Measurements from ENCODE around the gene SFXN1. TPM values are rescaled to one million over a fixed set of nuclear protein-coding genes. Genes with fewer than 3 reads are reported as not detected.

The SFXN1 gene
- total and polyA plus RNA-seq, 9 of the 15 experiments (the other 6 are each of a cell fraction or from before 2014, with no cell fraction given): 31.8 to 261 (median 113) TPM

DNA sequence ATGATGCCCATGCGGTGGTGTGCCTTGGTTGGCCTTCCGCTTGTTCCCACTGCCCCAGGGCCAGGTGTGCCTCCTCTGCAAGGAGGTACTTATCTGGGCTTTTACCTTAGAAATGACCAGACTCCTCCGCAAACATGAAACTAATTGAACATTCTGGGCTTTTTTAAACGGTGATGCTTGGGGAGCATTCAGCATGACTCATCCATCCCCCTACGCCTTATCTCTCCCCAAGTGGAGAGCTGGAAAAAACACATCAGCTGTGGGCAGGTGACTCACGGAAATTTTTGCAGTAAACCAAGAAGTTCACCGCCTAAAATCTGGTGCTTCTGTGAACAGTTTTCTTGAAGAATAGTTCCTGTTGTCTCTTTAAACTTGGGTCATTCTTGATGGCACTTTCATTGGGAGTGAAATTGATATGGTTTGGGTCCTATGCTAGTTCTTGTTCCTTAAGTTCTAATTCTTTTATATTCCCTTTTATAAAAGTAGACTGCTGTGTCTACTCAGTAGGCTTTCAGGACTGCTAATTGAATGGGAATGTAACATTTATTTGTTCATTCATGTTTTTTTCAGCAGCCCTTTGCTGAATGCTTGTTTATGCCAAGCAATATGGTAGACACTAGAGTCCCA is 39.6 kb downstream of the SFXN1 start (continued):
- TF ChIP-seq, protein P1, sequence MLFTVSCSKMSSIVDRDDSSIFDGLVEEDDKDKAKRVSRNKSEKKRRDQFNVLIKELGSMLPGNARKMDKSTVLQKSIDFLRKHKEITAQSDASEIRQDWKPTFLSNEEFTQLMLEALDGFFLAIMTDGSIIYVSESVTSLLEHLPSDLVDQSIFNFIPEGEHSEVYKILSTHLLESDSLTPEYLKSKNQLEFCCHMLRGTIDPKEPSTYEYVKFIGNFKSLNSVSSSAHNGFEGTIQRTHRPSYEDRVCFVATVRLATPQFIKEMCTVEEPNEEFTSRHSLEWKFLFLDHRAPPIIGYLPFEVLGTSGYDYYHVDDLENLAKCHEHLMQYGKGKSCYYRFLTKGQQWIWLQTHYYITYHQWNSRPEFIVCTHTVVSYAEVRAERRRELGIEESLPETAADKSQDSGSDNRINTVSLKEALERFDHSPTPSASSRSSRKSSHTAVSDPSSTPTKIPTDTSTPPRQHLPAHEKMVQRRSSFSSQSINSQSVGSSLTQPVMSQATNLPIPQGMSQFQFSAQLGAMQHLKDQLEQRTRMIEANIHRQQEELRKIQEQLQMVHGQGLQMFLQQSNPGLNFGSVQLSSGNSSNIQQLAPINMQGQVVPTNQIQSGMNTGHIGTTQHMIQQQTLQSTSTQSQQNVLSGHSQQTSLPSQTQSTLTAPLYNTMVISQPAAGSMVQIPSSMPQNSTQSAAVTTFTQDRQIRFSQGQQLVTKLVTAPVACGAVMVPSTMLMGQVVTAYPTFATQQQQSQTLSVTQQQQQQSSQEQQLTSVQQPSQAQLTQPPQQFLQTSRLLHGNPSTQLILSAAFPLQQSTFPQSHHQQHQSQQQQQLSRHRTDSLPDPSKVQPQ (CRISPR knock-in tag; IDR thresholded peaks at IDR 0.05; ENCODE audit: borderline replicate concordance): no peak
- TF ChIP-seq, protein P2, sequence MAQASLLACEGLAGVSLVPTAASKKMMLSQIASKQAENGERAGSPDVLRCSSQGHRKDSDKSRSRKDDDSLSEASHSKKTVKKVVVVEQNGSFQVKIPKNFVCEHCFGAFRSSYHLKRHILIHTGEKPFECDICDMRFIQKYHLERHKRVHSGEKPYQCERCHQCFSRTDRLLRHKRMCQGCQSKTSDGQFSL (CRISPR knock-in tag; IDR thresholded peaks at IDR 0.05): peak; percentile 77; the same call in 1 of the 2 replicates
- TF ChIP-seq, protein P2 (tag; IDR thresholded peaks at IDR 0.05): no peak
- no peak for TF ChIP-seq ZFPM2 (CRISPR knock-in tag; IDR thresholded peaks at IDR 0.05)
- no peak for TF ChIP-seq ZNF436 (CRISPR knock-in tag; IDR thresholded peaks at IDR 0.05)
- peak; percentile 22 for TF ChIP-seq PRDM10 (IDR thresholded peaks at IDR 0.05; ENCODE audit: partially characterized antibody)
- peak; percentile 69 for TF ChIP-seq TCF3 (CRISPR knock-in tag; IDR thresholded peaks at IDR 0.05)
- TF ChIP-seq CREBBP (IDR thresholded peaks at IDR 0.05; ENCODE audit: low read depth, low read length): no peak
- TF ChIP-seq ZNF316 (IDR thresholded peaks at IDR 0.05): 0 out of 2 replicates have a peak, but pooled peaks have one; percentile 12
- TF ChIP-seq ZFP1 (CRISPR knock-in tag; IDR thresholded peaks at IDR 0.05): no peak
- peak; percentile 95 for TF ChIP-seq JUNB (CRISPR knock-in tag; conservative IDR thresholded peaks at IDR 0.05)
- TF ChIP-seq PTTG1 (tag; IDR thresholded peaks at IDR 0.05; ENCODE audit: low read depth): no peak
- TF ChIP-seq ZHX1 (conservative IDR thresholded peaks at IDR 0.05; ENCODE audit: low read length): no peak
- peak; percentile 66 for TF ChIP-seq CREM (IDR thresholded peaks at IDR 0.05; ENCODE audit: low read depth)
- no peak for TF ChIP-seq ZNF408 (CRISPR knock-in tag; IDR thresholded peaks at IDR 0.05; ENCODE audit: low read depth)
- peak; percentile 23 to 63; a peak in 1 of 4 replicates for TF ChIP-seq TEAD1 (CRISPR knock-in tag; IDR thresholded peaks at IDR 0.05)
- TF ChIP-seq ATF1 (CRISPR knock-in tag; IDR thresholded peaks at IDR 0.05): no peak
- peak; percentile 61; the same call in 1 of the 2 replicates for TF ChIP-seq ATF1 (tag; IDR thresholded peaks at IDR 0.05)
- peak; percentile 63 for TF ChIP-seq MBD2 (IDR thresholded peaks at IDR 0.05; ENCODE audit: borderline replicate concordance, low read depth)

Data from K562 (cell line).